IMR-90 (cell line): ENCODE results near the gene CDKAL1. TPM values are rescaled to one million over a fixed set of nuclear protein-coding genes. Genes with fewer than 3 reads are reported as not detected.

ENCODE experiments used
- ATAC-seq: fragments of 200-7000 bp; cut with Tn5 transposase; 2 replicates; pipeline ENCODE4 v1.9.1; 2020; ENCODE audit warnings: low read depth, mild to moderate bottlenecking, moderate library complexity
- BruUV-seq: library from RNA; stranded (reverse); fragments of 400-500 nt; replicated peaks from 2 replicates; lab custom pipeline; 2021; lab: Mats Ljungman, UMichigan
- CTCF ChIA-PET: fragments of 300-600 bp; formaldehyde crosslinking; extraction: SDS; loops from one replicate; lab custom pipeline; 2021; ENCODE audit warnings: antibody characterized with exemption; lab: Yijun Ruan, JAX
- POLR2A ChIA-PET: fragments of 300-600 bp; sonication (Branson Sonifier 250); formaldehyde crosslinking; loops from one replicate; lab custom pipeline; 2022; ENCODE audit warnings: antibody characterized with exemption; ENCODE audit not compliant: unreplicated experiment; lab: Charles Lee
- DNase-seq: peaks from one replicate; pipeline ENCODE4 v3.0.0; 2013
- H2AFZ ChIP-seq: replicated peaks from 2 replicates; pipeline ENCODE3; 2013; ENCODE audit warnings: low read length, mild to moderate bottlenecking; ENCODE audit not compliant: poor library complexity
- H2AK5ac ChIP-seq: 2 replicates; pipeline ENCODE4 v1.6.1; 2013; ENCODE audit warnings: low read depth, low read length, inconsistent platforms
- H2AK9ac ChIP-seq: replicated peaks from 2 replicates; pipeline ENCODE3; 2013; ENCODE audit warnings: mild to moderate bottlenecking, low read depth, low read length, moderate library complexity; ENCODE audit not compliant: poor library complexity
- H2BK120ac ChIP-seq: 2 replicates; pipeline ENCODE4 v1.6.1; 2013; ENCODE audit warnings: low read depth, low read length, inconsistent platforms
- H2BK15ac ChIP-seq: 3 replicates; pipeline ENCODE4 v1.6.1; 2013; ENCODE audit warnings: low read depth, low read length, inconsistent platforms
- H2BK20ac ChIP-seq: 2 replicates; pipeline ENCODE4 v1.6.1; 2013; ENCODE audit warnings: low read depth, mild to moderate bottlenecking, inconsistent platforms, low read length, moderate library complexity
- H2BK5ac ChIP-seq: 2 replicates; pipeline ENCODE4 v1.6.1; 2013; ENCODE audit warnings: mild to moderate bottlenecking, low read depth, low read length, inconsistent platforms; ENCODE audit not compliant: poor library complexity, severe bottlenecking
- H3K14ac ChIP-seq: replicated peaks from 2 replicates; pipeline ENCODE4 v1.6.1; 2013; ENCODE audit warnings: low read depth, low read length, inconsistent platforms
- H3K18ac ChIP-seq: 2 replicates; pipeline ENCODE4 v1.6.1; 2013; ENCODE audit warnings: low read depth, low read length, control low read depth
- H3K23ac ChIP-seq: 2 replicates; pipeline ENCODE4 v1.6.1; 2013; ENCODE audit warnings: low read depth, low read length, inconsistent platforms
- H3K27ac ChIP-seq: 2 replicates; pipeline ENCODE4 v1.5.1; 2013; ENCODE audit warnings: mild to moderate bottlenecking, control low read depth, low read length; ENCODE audit not compliant: insufficient read depth
- H3K27me3 ChIP-seq: 2 replicates; pipeline ENCODE4 v1.6.1; 2013; ENCODE audit warnings: low read length; ENCODE audit not compliant: control insufficient read depth, insufficient read depth
- H3K36me3 ChIP-seq: 2 replicates; pipeline ENCODE4 v1.6.1; 2013; ENCODE audit warnings: low read length, mixed read lengths; ENCODE audit not compliant: control insufficient read depth, insufficient read depth
- H3K4ac ChIP-seq: 2 replicates; pipeline ENCODE4 v1.6.1; 2013; ENCODE audit warnings: low read depth, low read length, inconsistent platforms
- H3K4me1 ChIP-seq: 2 replicates; pipeline ENCODE4 v1.6.1; 2013; ENCODE audit warnings: low read length, mixed read lengths; ENCODE audit not compliant: control insufficient read depth, insufficient read depth
- H3K4me2 ChIP-seq: 2 replicates; pipeline ENCODE4 v1.6.1; 2013; ENCODE audit warnings: low read depth, mild to moderate bottlenecking, control low read depth, low read length, moderate library complexity
- H3K4me3 ChIP-seq: 2 replicates; pipeline ENCODE4 v1.5.1; 2013; ENCODE audit warnings: low read depth, mild to moderate bottlenecking, control low read depth, low read length, moderate library complexity; ENCODE audit not compliant: insufficient read depth
- H3K56ac ChIP-seq: 2 replicates; pipeline ENCODE4 v1.6.1; 2013; ENCODE audit warnings: low read length, inconsistent platforms; ENCODE audit not compliant: insufficient read depth; ENCODE audit errors: extremely low read depth
- H3K79me1 ChIP-seq, 2 experiments: 2 replicates each; pipeline ENCODE4 v1.6.1; 2013; ENCODE audit warnings: low read length in 2 of 2, inconsistent platforms in 1 of 2, low read depth in 1 of 2
- H3K9ac ChIP-seq: 2 replicates; pipeline ENCODE4 v1.6.1; 2013; ENCODE audit warnings: low read depth, low read length, control low read depth
- H3K9me1 ChIP-seq: 2 replicates; pipeline ENCODE4 v1.6.1; 2013; ENCODE audit warnings: low read length, inconsistent platforms; ENCODE audit not compliant: insufficient read depth
- H3K9me3 ChIP-seq: 2 replicates; pipeline ENCODE4 v1.6.1; 2013; ENCODE audit warnings: low read length; ENCODE audit not compliant: control insufficient read depth, insufficient read depth
- H4K20me1 ChIP-seq: 2 replicates; pipeline ENCODE4 v1.6.1; 2013; ENCODE audit warnings: low read length, inconsistent platforms; ENCODE audit not compliant: insufficient read depth
- H4K5ac ChIP-seq: 2 replicates; pipeline ENCODE4 v1.6.1; 2013; ENCODE audit warnings: mild to moderate bottlenecking, low read depth, low read length, control low read depth
- H4K8ac ChIP-seq, 2 experiments: 2 replicates each; pipeline ENCODE4 v1.6.1; 2013; ENCODE audit warnings: low read depth in 2 of 2, low read length in 2 of 2, control low read depth in 1 of 2, inconsistent platforms in 1 of 2
- H4K91ac ChIP-seq: 2 replicates; pipeline ENCODE4 v1.6.1; 2013; ENCODE audit warnings: low read depth, low read length, inconsistent platforms; ENCODE audit not compliant: insufficient read depth
- BHLHE40 ChIP-seq: fragments of 150-350 bp; IDR thresholded peaks from 2 replicates; pipeline ENCODE4 v1.6.1; 2016; ENCODE audit warnings: mild to moderate bottlenecking, low read depth, low read length
- CEBPB ChIP-seq: IDR thresholded peaks from 2 replicates; pipeline ENCODE4 v1.6.1; 2012; ENCODE audit warnings: low read depth, low read length, improper control_type of control experiment
- CTCF ChIP-seq: conservative IDR thresholded peaks from 2 replicates; pipeline ENCODE4 v1.5.1; 2012; ENCODE audit warnings: mild to moderate bottlenecking, low read depth, low read length, improper control_type of control experiment
- ELK1 ChIP-seq: fragments of 150-350 bp; IDR thresholded peaks from 2 replicates; pipeline ENCODE4 v1.6.1; 2016; ENCODE audit warnings: low read depth, mild to moderate bottlenecking, low read length, moderate library complexity, borderline replicate concordance
- FOS ChIP-seq: fragments of 150-350 bp; IDR thresholded peaks from 2 replicates; pipeline ENCODE4 v1.6.1; 2016; ENCODE audit warnings: low read depth, low read length
- MAFK ChIP-seq: IDR thresholded peaks from 2 replicates; pipeline ENCODE4 v1.6.1; 2012; ENCODE audit warnings: low read depth, low read length, improper control_type of control experiment
- MAZ ChIP-seq: IDR thresholded peaks from 2 replicates; pipeline ENCODE4 v1.6.1; 2012; ENCODE audit warnings: low read depth, mild to moderate bottlenecking, low read length, improper control_type of control experiment, moderate library complexity, borderline replicate concordance
- MXI1 ChIP-seq: IDR thresholded peaks from 2 replicates; pipeline ENCODE4 v1.6.1; 2012; ENCODE audit warnings: low read depth, mild to moderate bottlenecking, low read length, moderate library complexity, borderline replicate concordance
- POLR2A ChIP-seq: IDR thresholded peaks from 2 replicates; pipeline ENCODE4 v1.6.1; 2012; ENCODE audit warnings: mild to moderate bottlenecking, low read depth, low read length
- RFX5 ChIP-seq: IDR thresholded peaks from 2 replicates; pipeline ENCODE4 v1.8.0; 2012; ENCODE audit warnings: low read depth, mild to moderate bottlenecking, low read length, moderate library complexity
- SMC3 ChIP-seq: fragments of 150-350 bp; IDR thresholded peaks from 2 replicates; pipeline ENCODE4 v1.6.1; 2016; ENCODE audit warnings: low read depth, mild to moderate bottlenecking, antibody characterized with exemption, low read length, moderate library complexity
- USF2 ChIP-seq: fragments of 150-350 bp; IDR thresholded peaks from 2 replicates; pipeline ENCODE4 v1.6.1; 2017; ENCODE audit warnings: mild to moderate bottlenecking, antibody characterized with exemption, low read length, low read depth
- WGBS, 2 experiments: methylation state at CpG; one replicate each; pipeline versions ENCODE4 v1.1.5 to v1.1.7; 2013; ENCODE audit warnings: missing lambda C conversion rate in 2 of 2; ENCODE audit not compliant: insufficient read length in 1 of 2; ENCODE audit errors: extremely low coverage in 2 of 2; 5-methylcytosine and 5-hydroxymethylcytosine counted together
- dilution Hi-C: fragments of 300-500 bp; cut with HindIII; formaldehyde crosslinking; loops from one replicate; pipeline ENCODE4 v1.14.3; 2018; ENCODE audit warnings: low sequenced_read_pairs; ENCODE audit not compliant: unreplicated experiment
- in situ Hi-C: fragments of 300-500 bp; cut with MboI; formaldehyde crosslinking; loops from 3 replicates; pipeline ENCODE4 v1.14.3; 2019; ENCODE audit warnings: low sequenced_read_pairs, inconsistent platforms, mixed read lengths
- intact Hi-C: fragments of 100-400 bp; cut with micrococcal nuclease; formaldehyde crosslinking; loops from 2 replicates; pipeline ENCODE4 v1.10.0; 2022
- polyA plus RNA-seq, 3 experiments: library from polyadenylated mRNA; depleted of rRNA; stranded (reverse); fragments of >200 nt; gene quantifications; 2 replicates each; pipeline ENCODE4 v1.2.3, GENCODE V29; 2012; ENCODE audit warnings: low replicate concordance in 1 of 3
- total RNA-seq: library from RNA; depleted of rRNA; stranded (reverse); fragments of >200 nt; gene quantifications from 2 replicates; pipeline ENCODE4 v1.2.3, GENCODE V29; 2012

The CDKAL1 gene
- total and polyA plus RNA-seq, 2 of the 4 experiments (the other 2 are of a cell fraction): 3.7 to 13.1 TPM

GRCh38 chr6:21133901-21134300, 599.6 kb downstream of the CDKAL1 start (continued):
- no peak for TF ChIP-seq USF2
- no peak for TF ChIP-seq BHLHE40
- no peak for TF ChIP-seq RFX5

- no peak overlapping the region for H2BK15ac ChIP-seq
- H3K9me1 ChIP-seq: no peaks in the 10 kb centered on the region; the same call in 1 of the 2 replicates
- H2BK5ac ChIP-seq: no peak overlapping the region
- H3K79me1 ChIP-seq: no peaks in the 10 kb centered on the region
- no peak for ATAC-seq
- no peak overlapping the region for H4K5ac ChIP-seq
- no peak overlapping the region for H3K4me3 ChIP-seq
- BruUV-seq: no TSS peak
- no peaks in the 10 kb centered on the region for H3K9me3 ChIP-seq
- H2BK120ac ChIP-seq: no peak overlapping the region
- no peak overlapping the region for H3K27ac ChIP-seq
- no peak overlapping the region for H3K18ac ChIP-seq
- dilution Hi-C loops: no loop called here
- no peaks in the 10 kb centered on the region for H3K27me3 ChIP-seq
- ChIA-PET POLR2A (no interaction called here), CTCF (no interaction called here)
- no peak overlapping the region for H3K56ac ChIP-seq
- no peaks in the 10 kb centered on the region for H4K20me1 ChIP-seq
- no peak for DNase-seq
- H3K4me2 ChIP-seq: no peak overlapping the region
- H2AFZ ChIP-seq: no peak overlapping the region
- no peak overlapping the region for H3K9ac ChIP-seq
- H4K8ac ChIP-seq: no peak overlapping the region
- H2AK9ac ChIP-seq: no peak overlapping the region
- H3K36me3 ChIP-seq: no peaks in the 10 kb centered on the region
- H3K4me1 ChIP-seq: no peaks in the 10 kb centered on the region; the same call in 1 of the 2 replicates
- in situ Hi-C loops: no loop called here
- H3K23ac ChIP-seq: no peak overlapping the region
- TF ChIP-seq FOS: no peak
- no peak for TF ChIP-seq MAZ
- no peak for TF ChIP-seq MXI1
- TF ChIP-seq MAFK: no peak
- no peak for TF ChIP-seq CTCF
- TF ChIP-seq POLR2A: no peak
- no peak for TF ChIP-seq SMC3
- TF ChIP-seq BHLHE40: no peak
- no peak for TF ChIP-seq ELK1
- TF ChIP-seq CEBPB: no peak
- intact Hi-C loops: no loop called here
- H4K91ac ChIP-seq: no peak overlapping the region
- no peak overlapping the region for H2AK5ac ChIP-seq
- no peak overlapping the region for H3K4ac ChIP-seq
- no peak overlapping the region for H3K14ac ChIP-seq
- no peak overlapping the region for H2BK20ac ChIP-seq
- 100% methylated on average over 1 of the region's 4 CpGs; no CpG with 5 or more reads in 1 of the 2 experiments for WGBS, 2 experiments
Measured at GRCh38 chr6:21134356-21134755, 600.1 kb downstream of the CDKAL1 start.
